Kidney (tissue), 14 donors: ENCODE results near the gene KRTAP10-7. TPM values are rescaled to one million over a fixed set of nuclear protein-coding genes. Genes with fewer than 3 reads are reported as not detected.
"Not testable (repeated sequence)": the region's sequence is repeated elsewhere in the genome, so short reads cannot be mapped to it uniquely, and the experiment has no call there.

Experiments
- DNase-seq, 5 donors: peaks; one replicate each; pipeline ENCODE4 v3.0.0-alpha.2; 2013 to 2020
- FAIRE-seq: peaks from 2 replicates; lab custom pipeline; 2012; peaks lifted over from hg19 to GRCh38; lab: Jason Lieb, UNC
- H3K27ac ChIP-seq, 2 donors: one replicate each; pipeline ENCODE4 v1.7.0; 2013; ENCODE audit warnings: low read depth in 2 of 2, low read length in 2 of 2, inconsistent platforms in 1 of 2
- H3K27me3 ChIP-seq: one replicate; pipeline ENCODE4 v1.7.1; 2013; ENCODE audit warnings: low read length, inconsistent platforms; ENCODE audit not compliant: control insufficient read depth, insufficient read depth
- H3K36me3 ChIP-seq, 3 donors: one replicate each; pipeline versions ENCODE4 v1.7.0 to v1.7.1; 2013; ENCODE audit warnings: low read length in 3 of 3, control low read depth in 1 of 3, inconsistent platforms in 1 of 3; ENCODE audit not compliant: insufficient read depth in 3 of 3, control insufficient read depth in 2 of 3
- H3K4me1 ChIP-seq, 3 donors: one replicate each; pipeline versions ENCODE4 v1.7.0 to v1.7.1; 2013; ENCODE audit warnings: low read length in 3 of 3, inconsistent platforms in 1 of 3, low read depth in 1 of 3; ENCODE audit not compliant: control insufficient read depth in 2 of 3, insufficient read depth in 2 of 3
- H3K4me3 ChIP-seq, 3 donors: one replicate each; pipeline versions ENCODE4 v1.7.0 to v1.8.1; 2013; ENCODE audit warnings: low read length in 3 of 3, control low read depth in 1 of 3, inconsistent platforms in 1 of 3
- H3K9ac ChIP-seq, 3 donors: one replicate each; pipeline versions ENCODE4 v1.7.0 to v1.7.1; 2013; ENCODE audit warnings: low read length in 3 of 3, control low read depth in 1 of 3, inconsistent platforms in 1 of 3
- H3K9me3 ChIP-seq, 3 donors: one replicate each; pipeline versions ENCODE4 v1.7.0 to v1.7.1; 2013; ENCODE audit warnings: low read length in 3 of 3, control low read depth in 1 of 3, inconsistent platforms in 1 of 3; ENCODE audit not compliant: control insufficient read depth in 2 of 3, insufficient read depth in 1 of 3
- CTCF ChIP-seq: IDR thresholded peaks from 3 replicates; pipeline ENCODE4 v1.5.1; 2012; ENCODE audit warnings: mild to moderate bottlenecking, moderate library complexity, borderline replicate concordance; ENCODE audit not compliant: insufficient read depth; ENCODE audit errors: extremely low read depth
- intact Hi-C: fragments of 100-400 bp; cut with DNase I; formaldehyde crosslinking; loops from one replicate; pipeline ENCODE4 v1.11.1; 2022
- polyA plus RNA-seq: library from polyadenylated mRNA; stranded (reverse); fragments of 350-450 nt; fragmentation: Illumina TruSeq; extraction: RNeasy Lipid Tissue Mini Kit (QIAGEN cat#74804); gene quantifications from one replicate; pipeline ENCODE4 v1.2.3, GENCODE V29; 2014; ENCODE audit warnings: low read depth, low replicate concordance; ENCODE audit not compliant: insufficient read depth
- total RNA-seq: library from RNA; stranded (reverse); fragmentation: NEBNext Ultra II Directional; extraction: Animal tissue kit (Norgen Biotek cat#: 25700); gene quantifications from one replicate; pipeline ENCODE4 v1.2.1, GENCODE V29; 2021
- donor health status: control.
- donor health status: control.
- donor health status: control.
- donor health status: control.
- donor health status: control.
- donor health status: DM: yes; HTN: yes; CAD: no.
- donor health status: Normal renal cell carcinoma (clear cell type).

KRTAP10-7 gene
- total and polyA plus RNA-seq, 2 donors from 2014 or later: not detected

DNA sequence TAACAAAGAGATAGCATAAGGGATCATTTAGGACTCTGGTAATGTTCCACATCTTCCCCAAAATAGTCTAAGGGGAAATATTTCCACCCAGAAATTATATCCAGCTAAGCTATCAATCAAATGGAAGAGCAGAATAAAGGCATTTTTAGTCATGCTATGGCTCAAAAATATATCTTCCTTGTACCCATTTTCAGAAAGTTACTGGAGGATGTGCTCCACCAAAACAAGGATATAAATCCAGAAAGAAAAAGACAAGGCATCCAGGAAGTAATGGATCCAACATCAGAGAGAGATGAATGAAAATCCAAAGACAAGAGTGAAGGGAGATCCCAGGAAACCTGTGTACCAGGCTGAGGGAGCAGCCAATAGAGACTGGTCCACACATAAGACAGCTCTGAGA lies 8.8 kb downstream of the KRTAP10-7 start:
- H3K27ac ChIP-seq: no peak overlapping the region
- H3K9ac ChIP-seq: no peak overlapping the region
- H3K4me3 ChIP-seq: no peak overlapping the region
- no peak for FAIRE-seq
- peaks cover 0 to 5% (median 0%) of the 10 kb centered on the region in 3 donors for H3K9me3 ChIP-seq
- no peak for TF ChIP-seq CTCF
- intact Hi-C loops: no loop called here
- no peaks in the 10 kb centered on the region for H3K4me1 ChIP-seq
- no peaks in the 10 kb centered on the region for H3K27me3 ChIP-seq
- no peak for DNase-seq
- H3K36me3 ChIP-seq: no peaks in the 10 kb centered on the region

- H3K27me3 ChIP-seq, FAIRE-seq: not testable (repeated sequence)
Measured at GRCh38 chr21:44610157-44610843, 9.9 kb downstream of the KRTAP10-7 start.

GRCh38 chr21:44611551-44611950 lies 11.2 kb downstream of the KRTAP10-7 start:
- H3K36me3 ChIP-seq: no peaks in the 10 kb centered on the region
- no peaks in the 10 kb centered on the region for H3K4me1 ChIP-seq
- TF ChIP-seq CTCF: no peak
- no peak overlapping the region for H3K4me3 ChIP-seq
- FAIRE-seq (no peak), DNase-seq (no peak)
- peaks cover 0 to 5% (median 0%) of the 10 kb centered on the region in 3 donors for H3K9me3 ChIP-seq
- H3K27ac ChIP-seq: no peak overlapping the region
- H3K27me3 ChIP-seq: no peaks in the 10 kb centered on the region
- H3K9ac ChIP-seq: no peak overlapping the region
- intact Hi-C loops: no loop called here

More at GRCh38 chr21:44610157-44610843, 9.9 kb downstream of the KRTAP10-7 start:
- H3K27ac ChIP-seq, DNase-seq, H3K4me1 ChIP-seq, H3K36me3 ChIP-seq, H3K9ac ChIP-seq, H3K4me3 ChIP-seq, intact Hi-C loops, H3K9me3 ChIP-seq: not testable (repeated sequence)

GRCh38 chr21:44612029-44612486 lies 11.7 kb downstream of the KRTAP10-7 start, which contains the start of gene KRTAP10-8:
Gene KRTAP10-8, plus strand, starts transcription at chr21:44612079. Its CDS starts 22 bp downstream, at chr21:44612101.
- Histone ChIP-seq H3K27ac (no peak within 1 kb of the TSS), H3K4me3 (no peak within 1 kb of the TSS), H3K27me3 (no peaks in the 10 kb centered on the region), H3K9ac (no peak within 1 kb of the TSS), H3K4me1 (no peaks in the 10 kb centered on the region), H3K36me3 (no peaks in the 10 kb centered on the region), H3K9me3 (peaks cover 0 to 5% (median 0%) of the 10 kb centered on the region in 3 donors)
- intact Hi-C loops: no loop called here
- FAIRE-seq: no peak
- DNase-seq: peak in 1 of 5 donors; percentile 59
- TF ChIP-seq CTCF: no peak
